HG03135 (cell line): Measurements from ENCODE around the gene PDE9A.

Experiments used
- ATAC-seq: cut with Tn5 transposase; IDR thresholded peaks from one replicate; pipeline ENCODE4 v1.9.1; 2021; ENCODE audit warnings: mild to moderate bottlenecking, moderate library complexity; ENCODE audit not compliant: unreplicated experiment

Gene PDE9A

GRCh38 chr21:42753804-42754203, 100.4 kb downstream of the PDE9A start:
- no peak for ATAC-seq

- ATAC-seq, result no peak
Observed at GRCh38 chr21:42754270-42754933, 101.0 kb downstream of the PDE9A start.

- ATAC-seq, result no peak
Observed at GRCh38 chr21:42755031-42755665, 101.7 kb downstream of the PDE9A start.

- ATAC-seq, result no peak
Observed at GRCh38 chr21:42755766-42756579, 102.6 kb downstream of the PDE9A start.

GRCh38 chr21:42756580-42757250, 103.3 kb downstream of the PDE9A start:
- ATAC-seq, result no peak

- ATAC-seq, result no peak
Observed at GRCh38 chr21:42757422-42757821, 104.0 kb downstream of the PDE9A start.

GRCh38 chr21:42757826-42758655, 104.6 kb downstream of the PDE9A start:
- no peak for ATAC-seq

GRCh38 chr21:42758721-42759593, 105.5 kb downstream of the PDE9A start:
- ATAC-seq, result no peak

- ATAC-seq, result no peak
Observed at GRCh38 chr21:42759594-42759927, 106.1 kb downstream of the PDE9A start.

- ATAC-seq, result no peak
Observed at GRCh38 chr21:42760361-42760950, 107.0 kb downstream of the PDE9A start.

- ATAC-seq, result no peak
Observed at GRCh38 chr21:42760951-42761751, 107.7 kb downstream of the PDE9A start.

GRCh38 chr21:42761776-42762335, 108.4 kb downstream of the PDE9A start:
- ATAC-seq, result no peak

GRCh38 chr21:42763581-42764442, 110.4 kb downstream of the PDE9A start:
- no peak for ATAC-seq

- ATAC-seq, result no peak
Observed at GRCh38 chr21:42764443-42764760, 111.0 kb downstream of the PDE9A start.

- ATAC-seq, result no peak
Observed at GRCh38 chr21:42764883-42765282, 111.5 kb downstream of the PDE9A start.

- no peak for ATAC-seq
Observed at GRCh38 chr21:42765656-42766055, 112.2 kb downstream of the PDE9A start.
